DND-41 (cell line): Measurements from ENCODE around the gene DCLK2.

ENCODE experiments used
- EZH2 ChIP-seq: IDR thresholded peaks from 3 replicates; pipeline ENCODE4 v1.6.1; 2012; ENCODE audit warnings: borderline replicate concordance, low read depth, mild to moderate bottlenecking, moderate library complexity, low read length, inconsistent platforms; ENCODE audit not compliant: severe bottlenecking
- TF ChIP-seq, protein P1 (sequence below): IDR thresholded peaks from 2 replicates; pipeline ENCODE4 v1.5.1; 2012; ENCODE audit warnings: borderline replicate concordance, low read length, moderate library complexity, mild to moderate bottlenecking; ENCODE audit not compliant: poor library complexity, severe bottlenecking; ENCODE audit errors: extremely low read depth

DNA sequence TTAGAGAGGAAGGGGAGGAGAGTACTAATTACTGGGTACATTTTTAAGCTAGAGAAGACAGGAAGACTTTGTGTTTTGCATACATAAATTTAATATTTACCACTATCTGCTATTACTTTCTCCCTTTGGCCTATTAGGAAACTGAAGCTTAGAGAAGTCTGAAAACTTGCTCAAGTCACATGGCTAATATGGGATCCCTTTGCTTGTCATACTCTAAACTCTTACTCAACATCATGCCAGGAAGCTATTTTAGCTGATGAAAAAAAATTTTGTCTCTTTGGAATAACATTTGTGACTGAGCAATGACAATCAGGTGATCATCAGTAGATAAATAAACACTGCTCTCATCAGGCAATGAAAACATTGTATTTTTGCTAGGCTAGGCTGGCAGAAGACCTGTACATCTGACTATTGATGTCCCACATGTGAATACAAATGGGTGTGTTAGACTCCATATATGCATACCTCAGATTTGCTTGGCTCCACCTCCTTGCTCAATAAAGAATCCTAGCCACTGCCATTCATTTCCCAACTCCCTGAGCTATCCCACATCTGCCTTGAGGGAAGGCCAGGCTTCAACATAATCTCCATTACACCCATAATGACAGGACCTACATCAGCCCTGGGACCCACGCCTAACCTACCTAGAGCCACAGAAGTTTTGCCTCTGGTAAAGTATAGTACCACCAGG is 17.0 kb upstream of the DCLK2 start:
- TF ChIP-seq, protein P1, sequence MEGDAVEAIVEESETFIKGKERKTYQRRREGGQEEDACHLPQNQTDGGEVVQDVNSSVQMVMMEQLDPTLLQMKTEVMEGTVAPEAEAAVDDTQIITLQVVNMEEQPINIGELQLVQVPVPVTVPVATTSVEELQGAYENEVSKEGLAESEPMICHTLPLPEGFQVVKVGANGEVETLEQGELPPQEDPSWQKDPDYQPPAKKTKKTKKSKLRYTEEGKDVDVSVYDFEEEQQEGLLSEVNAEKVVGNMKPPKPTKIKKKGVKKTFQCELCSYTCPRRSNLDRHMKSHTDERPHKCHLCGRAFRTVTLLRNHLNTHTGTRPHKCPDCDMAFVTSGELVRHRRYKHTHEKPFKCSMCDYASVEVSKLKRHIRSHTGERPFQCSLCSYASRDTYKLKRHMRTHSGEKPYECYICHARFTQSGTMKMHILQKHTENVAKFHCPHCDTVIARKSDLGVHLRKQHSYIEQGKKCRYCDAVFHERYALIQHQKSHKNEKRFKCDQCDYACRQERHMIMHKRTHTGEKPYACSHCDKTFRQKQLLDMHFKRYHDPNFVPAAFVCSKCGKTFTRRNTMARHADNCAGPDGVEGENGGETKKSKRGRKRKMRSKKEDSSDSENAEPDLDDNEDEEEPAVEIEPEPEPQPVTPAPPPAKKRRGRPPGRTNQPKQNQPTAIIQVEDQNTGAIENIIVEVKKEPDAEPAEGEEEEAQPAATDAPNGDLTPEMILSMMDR, result no peak
- TF ChIP-seq EZH2, result no peak
